GM12801 (cell line): ENCODE measurements around the gene C20orf141.

Experiments used
- CTCF ChIP-seq: IDR thresholded peaks from one replicate; pipeline ENCODE4 v1.5.1; 2011; ENCODE audit warnings: control low read depth; ENCODE audit not compliant: insufficient read length; ENCODE audit errors: extremely low read depth

C20orf141 gene

GRCh38 chr20:2839732-2840137, 24.9 kb downstream of the C20orf141 start:
- TF ChIP-seq CTCF, result no peak

GRCh38 chr20:2840138-2840966, 25.6 kb downstream of the C20orf141 start, which contains the start of the genes PCED1A and VPS16:
TSS of gene PCED1A (minus strand) at chr20:2840655. CDS start at chr20:2839912, 743 bp downstream.
TSS of gene VPS16 (plus strand) at chr20:2840745. CDS start at chr20:2840775, 30 bp downstream.
- no peak for TF ChIP-seq CTCF

DNA sequence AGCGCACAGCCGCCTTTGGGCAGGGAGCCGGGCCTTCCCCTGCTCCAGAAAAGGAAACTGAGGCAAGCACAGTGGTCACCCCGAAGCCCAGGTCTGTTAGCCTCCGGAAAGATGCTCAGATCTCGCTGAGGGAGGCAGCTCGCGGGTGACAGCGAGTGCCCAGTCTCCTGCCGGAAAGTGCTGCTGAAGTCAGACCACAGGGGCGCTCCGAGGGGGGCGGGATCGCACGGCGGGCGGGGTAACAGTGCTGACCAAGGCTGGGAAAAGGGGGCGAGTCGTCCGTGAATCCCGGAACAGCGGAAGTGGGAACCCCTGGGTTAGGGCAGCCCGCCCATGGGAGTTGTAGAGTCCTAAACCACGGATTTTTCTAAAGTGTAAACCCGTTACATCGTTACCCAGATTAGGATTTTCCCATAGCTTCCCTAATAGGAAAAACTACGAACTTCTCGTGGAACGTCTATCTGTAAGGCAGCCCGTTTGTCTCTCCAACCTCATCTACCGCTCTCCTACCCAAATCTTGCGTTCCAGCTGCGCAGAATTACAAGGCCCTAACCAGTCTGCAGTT, 26.3 kb downstream of the C20orf141 start:
- TF ChIP-seq CTCF, result no peak

- TF ChIP-seq CTCF, result no peak
Measured at GRCh38 chr20:2845607-2846006, 30.8 kb downstream of the C20orf141 start.

- no peak for TF ChIP-seq CTCF
Measured at GRCh38 chr20:2846698-2847097, 31.9 kb downstream of the C20orf141 start.

- TF ChIP-seq CTCF, result no peak
Measured at GRCh38 chr20:2847802-2848201, 33.0 kb downstream of the C20orf141 start.

- TF ChIP-seq CTCF, result no peak
Measured at GRCh38 chr20:2849529-2849928, 34.7 kb downstream of the C20orf141 start.
